HepG2 (cell line): ENCODE measurements around the gene KTI12. TPM values are rescaled to one million over a fixed set of nuclear protein-coding genes. Genes with fewer than 3 reads are reported as not detected.
A peak's percentile ranks its signal among the peaks of the same experiment; 100 is the strongest.

Experiments
- ARID2 ChIP-seq: sonication (generic); formaldehyde crosslinking; IDR thresholded peaks from 2 replicates; pipeline ENCODE4 v1.8.1; 2022; ENCODE audit warnings: mild to moderate bottlenecking, missing genetic modification reagents, borderline replicate concordance
- ARNT2 ChIP-seq: sonication (generic); formaldehyde crosslinking; IDR thresholded peaks from 2 replicates; pipeline ENCODE4 v1.8.0; 2022; ENCODE audit warnings: mild to moderate bottlenecking, low read depth, missing genetic modification reagents, moderate library complexity
- E2F1 ChIP-seq: sonication (generic); formaldehyde crosslinking; IDR thresholded peaks from 2 replicates; pipeline ENCODE4 v1.5.0; 2020; ENCODE audit warnings: missing genetic modification reagents
- ELK4 ChIP-seq: sonication (generic); formaldehyde crosslinking; IDR thresholded peaks from 2 replicates; pipeline ENCODE4 v1.9.0; 2021; ENCODE audit warnings: missing genetic modification reagents, borderline replicate concordance
- HCFC1 ChIP-seq: fragments of 150-350 bp; IDR thresholded peaks from 2 replicates; pipeline ENCODE4 v1.6.1; 2014; ENCODE audit warnings: low read depth, low read length
- HNRNPH1 ChIP-seq: fragments of 200-400 bp; formaldehyde crosslinking; optimal IDR thresholded peaks from 2 replicates; pipeline ENCODE3; 2017; ENCODE audit warnings: mild to moderate bottlenecking, low read depth, low read length
- MED1 ChIP-seq: sonication (generic); formaldehyde crosslinking; IDR thresholded peaks from 2 replicates; pipeline ENCODE4 v1.4.0; 2020; ENCODE audit warnings: missing genetic modification reagents
- MIER3 ChIP-seq: IDR thresholded peaks from 2 replicates; pipeline ENCODE4 v1.6.1; 2016; ENCODE audit warnings: missing compliant biosample characterization, borderline replicate concordance
- MXD3 ChIP-seq: IDR thresholded peaks from 2 replicates; pipeline ENCODE4 v1.6.1; 2016; ENCODE audit warnings: mild to moderate bottlenecking, missing biosample characterization, missing genetic modification reagents
- MXI1 ChIP-seq: IDR thresholded peaks from 3 replicates; pipeline ENCODE4 v1.6.1; 2012; ENCODE audit warnings: low read depth, low read length, inconsistent platforms, borderline replicate concordance
- NCOA2 ChIP-seq: sonication (generic); formaldehyde crosslinking; IDR thresholded peaks from 2 replicates; pipeline ENCODE4 v1.8.0; 2022; ENCODE audit warnings: inconsistent platforms
- NFYB ChIP-seq: sonication (generic); formaldehyde crosslinking; IDR thresholded peaks from 2 replicates; pipeline ENCODE4 v1.4.0; 2020; ENCODE audit warnings: missing genetic modification reagents
- PAF1 ChIP-seq: IDR thresholded peaks from 2 replicates; pipeline ENCODE4 v1.6.1; 2016; ENCODE audit warnings: missing genetic modification reagents, missing compliant biosample characterization
- RCOR2 ChIP-seq: IDR thresholded peaks from 2 replicates; pipeline ENCODE4 v1.6.1; 2016; ENCODE audit warnings: missing biosample characterization, missing genetic modification reagents
- REXO4 ChIP-seq: sonication (generic); formaldehyde crosslinking; IDR thresholded peaks from 2 replicates; pipeline ENCODE4 v1.8.0; 2022; ENCODE audit warnings: missing genetic modification reagents, mild to moderate bottlenecking, borderline replicate concordance
- SALL1 ChIP-seq: sonication (generic); formaldehyde crosslinking; IDR thresholded peaks from 2 replicates; pipeline ENCODE4 v1.8.0; 2022; ENCODE audit warnings: mild to moderate bottlenecking, missing genetic modification reagents
- SNAPC5 ChIP-seq: sonication (generic); formaldehyde crosslinking; IDR thresholded peaks from 2 replicates; pipeline ENCODE4 v1.8.1; 2023; ENCODE audit warnings: mild to moderate bottlenecking, missing genetic modification reagents, borderline replicate concordance
- TERF1 ChIP-seq: sonication (generic); formaldehyde crosslinking; IDR thresholded peaks from 2 replicates; pipeline ENCODE4 v1.8.0; 2022; ENCODE audit warnings: mild to moderate bottlenecking, missing genetic modification reagents, moderate library complexity
- ZBTB33 ChIP-seq: sonication (generic); formaldehyde crosslinking; IDR thresholded peaks from 2 replicates; pipeline ENCODE4 v1.4.0; 2020; ENCODE audit warnings: missing genetic modification reagents
- ZFP36L2 ChIP-seq: sonication (generic); formaldehyde crosslinking; IDR thresholded peaks from 2 replicates; pipeline ENCODE4 v1.4.0; 2020; ENCODE audit warnings: missing genetic modification reagents
- ZFP90 ChIP-seq: sonication (generic); formaldehyde crosslinking; IDR thresholded peaks from 2 replicates; pipeline ENCODE4 v1.8.0; 2022; ENCODE audit warnings: missing genetic modification reagents, mild to moderate bottlenecking, inconsistent platforms, borderline replicate concordance
- ZNF230 ChIP-seq: sonication (generic); formaldehyde crosslinking; IDR thresholded peaks from 2 replicates; pipeline ENCODE4 v1.4.0; 2020; ENCODE audit warnings: mild to moderate bottlenecking, missing genetic modification reagents
- ZNF30 ChIP-seq: sonication (generic); formaldehyde crosslinking; IDR thresholded peaks from 2 replicates; pipeline ENCODE4 v1.5.0; 2020; ENCODE audit warnings: mild to moderate bottlenecking, missing genetic modification reagents
- ZSCAN22 ChIP-seq: sonication (generic); formaldehyde crosslinking; IDR thresholded peaks from 2 replicates; pipeline ENCODE4 v1.4.0; 2020; ENCODE audit warnings: mild to moderate bottlenecking, missing genetic modification reagents
- ZSCAN25 ChIP-seq: sonication (generic); formaldehyde crosslinking; IDR thresholded peaks from 2 replicates; pipeline ENCODE4 v1.8.0; 2022; ENCODE audit warnings: mild to moderate bottlenecking, missing genetic modification reagents
- polyA plus RNA-seq, 8 experiments: library from polyadenylated mRNA; depleted of rRNA in 3 of 8; stranded (reverse) in 7 of 8; unstranded in 1 of 8; fragments of >200 nt; fragmentation: Illumina TruSeq in 4 of 8; extraction: Trizol in 4 of 8; gene quantifications; 2 replicates each; pipeline versions ENCODE4 v1.2.1 to v1.2.3, GENCODE V29; 2011 to 2016; ENCODE audit warnings: low read depth in 4 of 8, missing spikeins in 1 of 8, mixed read lengths in 1 of 8; ENCODE audit not compliant: insufficient read depth in 1 of 8
- total RNA-seq, 5 experiments: library from RNA; depleted of rRNA; stranded (reverse); fragments of >200 nt; fragmentation: Illumina TruSeq; extraction: Trizol; gene quantifications; 2 replicates each; pipeline ENCODE4 v1.2.3, GENCODE V29; 2016; ENCODE audit warnings: low read depth in 1 of 5

KTI12 gene
- total and polyA plus RNA-seq, 2 of the 13 experiments (the other 11 are each of a cell fraction or from before 2014, with no cell fraction given) = 7.4 to 10.2 TPM

GRCh38 chr1:52056163-52056936 is 22.7 kb upstream of the KTI12 start, which contains the start of gene BTF3L4 (continued):
- TF ChIP-seq SNAPC5 (no peak), ZNF30 (CRISPR knock-in tag) (0 out of 2 replicates have a peak, but pooled peaks have one; percentile 39), ZFP36L2 (CRISPR knock-in tag) (no peak), PAF1 (CRISPR knock-in tag) (no peak), MED1 (CRISPR knock-in tag) (no peak), HNRNPH1 (no peak), E2F1 (CRISPR knock-in tag) (peak; percentile 81; the same call in 1 of the 2 replicates), TERF1 (no peak), ZBTB33 (CRISPR knock-in tag) (no peak), NFYB (CRISPR knock-in tag) (peak; percentile 69), REXO4 (CRISPR knock-in tag) (no peak), ELK4 (CRISPR knock-in tag) (no peak), MXD3 (CRISPR knock-in tag) (peak; percentile 49), ZSCAN22 (no peak), SALL1 (CRISPR knock-in tag) (peak; percentile 86), MIER3 (CRISPR knock-in tag) (no peak), ARNT2 (CRISPR knock-in tag) (peak; percentile 62; the same call in 1 of the 2 replicates), NCOA2 (no peak), HCFC1 (0 out of 2 replicates have a peak, but pooled peaks have one; percentile 59), ARID2 (no peak), MXI1 (peak; percentile 64; the same call in 1 of the 3 replicates), ZFP90 (no peak; the same call in 1 of the 2 replicates), ZNF230 (CRISPR knock-in tag) (no peak; the same call in 1 of the 2 replicates), ZSCAN25 (CRISPR knock-in tag) (peak; percentile 31; the same call in 1 of the 2 replicates), RCOR2 (CRISPR knock-in tag) (no peak)
